HG03095 (cell line): ENCODE data around the gene IRF2BP2.
A peak's percentile ranks its signal among the peaks of the same experiment; 100 is the strongest.

Experiments used
- ATAC-seq: cut with Tn5 transposase; IDR thresholded peaks from one replicate; pipeline ENCODE4 v1.9.1; 2021; ENCODE audit warnings: moderate library complexity; ENCODE audit not compliant: unreplicated experiment

Gene IRF2BP2

GRCh38 chr1:234614081-234614489, 4.1 kb upstream of the IRF2BP2 start:
- no peak for ATAC-seq

- ATAC-seq, result no peak
Measured at GRCh38 chr1:234613128-234613875, 3.3 kb upstream of the IRF2BP2 start.

- peak; percentile 24 for ATAC-seq
Measured at GRCh38 chr1:234612352-234613127, 2.6 kb upstream of the IRF2BP2 start.

GRCh38 chr1:234611847-234612351, 1.9 kb upstream of the IRF2BP2 start:
- ATAC-seq, result no peak

GRCh38 chr1:234611225-234611846, 1.4 kb upstream of the IRF2BP2 start:
- peak; percentile 16 for ATAC-seq

GRCh38 chr1:234610666-234611224, 767 bp upstream of the IRF2BP2 start:
- ATAC-seq, result peak; percentile 37

- ATAC-seq, result no peak
Measured at GRCh38 chr1:234609691-234610042, 311 bp downstream of the IRF2BP2 start.

- no peak for ATAC-seq
Measured at GRCh38 chr1:234608911-234609690, 877 bp downstream of the IRF2BP2 start.

GRCh38 chr1:234608025-234608910, 1.7 kb downstream of the IRF2BP2 start:
- peak; percentile 24 for ATAC-seq

GRCh38 chr1:234607109-234608024, 2.6 kb downstream of the IRF2BP2 start:
- ATAC-seq, result no peak

GRCh38 chr1:234606784-234607108, 3.2 kb downstream of the IRF2BP2 start:
- ATAC-seq, result no peak

- no peak for ATAC-seq
Measured at GRCh38 chr1:234605983-234606783, 3.8 kb downstream of the IRF2BP2 start.

GRCh38 chr1:234605399-234605982, 4.5 kb downstream of the IRF2BP2 start:
- no peak for ATAC-seq

GRCh38 chr1:234604495-234605398, 5.2 kb downstream of the IRF2BP2 start:
- ATAC-seq, result no peak

GRCh38 chr1:234603221-234604204, 6.5 kb downstream of the IRF2BP2 start:
- no peak for ATAC-seq
